HG02588 (cell line): Measurements from ENCODE around the gene SLC38A5.

ENCODE experiments used
- ATAC-seq: cut with Tn5 transposase; IDR thresholded peaks from one replicate; pipeline ENCODE4 v1.9.1; 2021; ENCODE audit warnings: mild to moderate bottlenecking, moderate library complexity; ENCODE audit not compliant: unreplicated experiment

SLC38A5 gene

DNA sequence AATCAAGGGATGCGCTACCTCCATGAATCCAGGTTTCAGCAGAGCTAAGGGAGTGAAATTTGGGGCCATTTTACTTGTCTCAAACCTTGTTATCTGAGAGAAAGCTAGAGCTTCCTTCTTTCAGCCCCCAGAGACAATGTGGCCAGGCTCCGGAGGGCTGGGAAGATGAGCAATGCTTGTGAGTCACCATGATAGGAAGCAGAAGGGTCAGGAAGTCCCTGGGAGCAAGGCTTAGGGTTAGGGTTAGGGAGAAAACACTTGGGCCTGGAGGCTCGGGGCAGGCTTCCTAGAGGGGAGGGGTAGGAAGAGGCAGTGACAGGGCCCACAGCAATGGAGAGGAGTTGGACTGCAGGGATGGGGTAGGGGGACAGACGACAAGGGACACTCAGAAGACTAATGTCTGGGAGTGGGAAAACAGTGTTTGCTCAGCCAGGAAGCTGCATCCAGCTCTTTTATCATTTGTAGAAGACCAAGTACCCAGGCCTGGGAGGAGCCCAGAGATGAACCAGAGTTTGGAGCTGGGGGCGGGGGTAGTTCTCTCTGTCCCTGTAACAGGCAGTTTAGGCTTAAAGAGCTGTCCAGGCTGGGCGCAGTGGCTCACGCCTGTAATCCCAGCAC lies 22.3 kb upstream of the SLC38A5 start:
- no peak for ATAC-seq

DNA sequence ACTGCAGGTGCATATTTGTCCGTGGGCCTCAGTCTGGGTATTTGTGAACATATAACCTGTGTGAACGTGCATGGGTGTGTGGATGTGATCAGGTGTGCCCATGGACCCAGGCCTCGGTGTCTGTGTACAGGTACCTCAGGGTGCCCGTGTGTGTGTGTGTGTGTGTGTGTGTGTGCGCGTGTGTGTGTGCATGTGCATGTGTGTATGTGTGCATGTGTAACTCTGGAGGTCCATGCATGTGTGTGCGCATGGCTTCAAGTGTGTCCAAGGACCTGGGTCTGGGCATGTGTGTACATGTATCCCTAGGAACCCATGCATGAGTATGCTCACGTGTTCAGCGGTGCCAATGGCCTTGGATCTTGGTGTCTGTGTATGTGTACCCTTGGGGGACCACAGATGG lies 21.7 kb upstream of the SLC38A5 start:
- no peak for ATAC-seq

DNA sequence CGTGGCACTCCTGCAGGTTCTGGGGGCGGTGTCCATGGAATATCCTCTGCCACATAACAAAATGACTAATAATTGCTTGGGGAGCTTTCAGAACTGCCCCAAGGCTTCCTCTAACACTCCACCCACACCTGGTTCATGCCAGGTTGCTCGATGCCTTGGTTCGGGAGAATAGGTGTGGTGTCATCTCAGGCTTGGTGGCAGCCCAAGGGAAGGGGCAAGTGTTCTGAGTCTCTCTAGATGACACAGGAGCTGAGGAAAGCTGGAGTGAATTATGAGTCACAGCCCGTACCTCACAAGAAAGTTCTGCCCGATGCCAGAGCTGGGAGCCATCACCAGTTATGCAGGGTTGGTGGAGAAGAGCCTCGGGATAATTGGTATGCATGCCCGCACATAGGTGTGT lies 20.6 kb upstream of the SLC38A5 start:
- no peak for ATAC-seq

DNA sequence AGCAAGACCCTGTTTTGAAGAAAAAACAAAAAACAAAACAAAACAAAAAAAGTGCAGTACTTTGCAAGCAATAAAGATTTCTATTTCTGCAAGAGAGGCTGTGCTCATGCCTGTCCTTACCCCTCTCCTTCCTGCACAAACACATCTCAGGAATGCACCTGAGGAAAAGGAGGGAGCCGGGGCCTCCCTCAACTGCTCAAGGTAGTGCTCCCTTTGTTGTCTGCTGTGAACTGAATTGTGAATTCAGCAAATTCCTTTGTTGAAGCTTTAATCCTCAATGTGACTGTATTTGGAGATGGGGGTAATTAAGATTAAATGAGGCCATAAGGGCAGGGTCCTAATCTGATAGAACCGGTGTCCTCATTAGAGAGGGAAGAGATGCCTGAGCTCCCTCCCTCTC lies 19.8 kb upstream of the SLC38A5 start:
- no peak for ATAC-seq

DNA sequence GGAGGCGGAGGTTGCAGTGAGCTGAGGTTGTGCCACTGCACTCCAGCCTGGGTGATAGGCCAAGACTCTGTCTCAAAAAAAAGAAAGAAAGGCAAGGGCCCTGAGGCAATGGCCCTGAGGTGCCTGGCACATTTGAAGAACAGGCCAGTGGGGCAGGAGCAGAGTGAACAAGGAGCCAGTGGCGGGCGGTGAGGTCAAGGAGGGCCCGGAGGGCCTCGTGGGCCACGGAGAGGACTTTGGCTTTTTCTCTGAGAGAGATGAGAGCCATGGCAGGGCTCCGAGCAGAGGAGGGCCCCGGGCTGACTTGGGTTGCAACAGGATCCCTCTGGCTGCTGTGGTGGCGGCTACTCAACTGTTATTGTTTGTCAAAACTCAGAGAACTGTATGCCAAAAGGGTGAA lies 19.2 kb upstream of the SLC38A5 start:
- no peak for ATAC-seq

DNA sequence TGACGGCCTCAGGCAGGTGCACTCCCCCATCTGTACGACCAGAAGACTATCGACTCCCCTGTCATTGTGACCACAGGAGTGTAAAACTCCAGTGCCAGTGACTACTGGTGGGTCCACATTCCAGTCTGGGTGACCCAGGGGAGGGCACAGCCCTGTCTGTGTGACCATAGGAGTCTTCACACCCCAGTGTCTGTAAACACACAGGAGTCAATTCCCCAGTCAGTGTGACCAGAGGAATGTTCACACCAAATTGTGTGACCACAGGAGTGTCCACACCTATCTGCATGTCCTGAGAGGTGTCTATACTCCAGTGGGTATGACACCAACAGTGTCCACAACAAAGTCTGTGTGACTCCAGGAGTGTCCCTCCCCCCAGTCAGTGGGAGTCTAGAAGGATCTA lies 18.0 kb upstream of the SLC38A5 start:
- no peak for ATAC-seq

DNA sequence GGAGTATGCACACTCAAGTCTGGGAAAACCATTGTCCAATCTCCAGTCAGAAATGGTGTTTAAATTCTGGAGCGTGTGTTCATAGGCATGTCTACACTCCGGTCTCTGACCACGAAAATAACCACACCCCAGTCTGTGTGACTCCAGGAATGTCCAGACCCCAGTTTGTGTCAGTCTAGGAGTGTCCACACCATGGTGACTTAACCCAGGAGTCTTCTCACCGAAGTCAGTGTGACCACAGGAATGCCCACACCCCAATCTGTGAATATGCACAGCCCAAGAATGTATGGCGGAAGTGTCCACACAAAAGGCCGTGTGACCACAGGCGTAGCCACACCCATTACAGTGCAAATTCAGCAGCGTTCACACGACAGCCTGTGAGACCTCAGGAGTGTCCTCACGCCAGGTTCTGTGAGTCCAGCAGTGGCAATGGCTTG lies 17.3 kb upstream of the SLC38A5 start:
- no peak for ATAC-seq

DNA sequence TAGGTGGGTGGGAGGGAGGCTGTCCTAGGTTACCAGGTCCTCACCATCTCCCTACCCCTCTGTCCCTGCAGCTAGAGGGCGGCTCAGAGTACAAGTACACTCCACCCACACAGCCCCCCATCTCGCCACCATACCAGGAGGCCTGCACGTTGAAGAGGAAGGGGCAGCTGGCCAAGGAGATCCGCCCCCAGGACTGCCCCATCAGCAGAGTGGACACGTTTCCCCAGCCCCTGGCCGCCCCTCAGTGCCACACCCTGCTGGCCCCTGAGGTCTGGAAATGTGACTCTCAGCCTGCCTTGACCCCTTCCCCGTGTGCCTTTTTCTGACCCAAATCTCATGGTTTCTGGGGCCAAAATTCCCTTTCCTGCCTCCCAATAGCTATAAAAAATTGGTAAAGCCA lies 12.5 kb upstream of the SLC38A5 start:
- no peak for ATAC-seq

DNA sequence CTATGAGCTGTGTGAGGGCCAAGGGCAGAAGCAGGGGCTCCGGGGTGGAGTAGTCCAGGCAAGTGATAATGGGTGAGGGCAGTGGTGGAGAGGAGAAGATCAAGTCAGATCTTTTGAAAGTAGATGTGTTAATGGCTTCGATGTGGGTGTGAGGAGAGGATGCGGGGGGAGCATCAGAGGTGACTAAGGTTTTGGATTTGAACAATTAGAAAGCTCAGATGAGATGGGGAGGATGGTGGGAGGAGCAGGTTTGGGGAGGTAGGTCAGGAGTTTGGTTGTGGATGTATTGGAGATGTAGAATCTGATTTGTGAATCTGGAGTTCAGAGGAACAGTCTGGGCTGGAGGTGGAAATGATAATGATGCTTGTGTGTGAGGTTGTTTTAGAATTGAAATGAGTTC lies 10.5 kb upstream of the SLC38A5 start:
- ATAC-seq: no peak

DNA sequence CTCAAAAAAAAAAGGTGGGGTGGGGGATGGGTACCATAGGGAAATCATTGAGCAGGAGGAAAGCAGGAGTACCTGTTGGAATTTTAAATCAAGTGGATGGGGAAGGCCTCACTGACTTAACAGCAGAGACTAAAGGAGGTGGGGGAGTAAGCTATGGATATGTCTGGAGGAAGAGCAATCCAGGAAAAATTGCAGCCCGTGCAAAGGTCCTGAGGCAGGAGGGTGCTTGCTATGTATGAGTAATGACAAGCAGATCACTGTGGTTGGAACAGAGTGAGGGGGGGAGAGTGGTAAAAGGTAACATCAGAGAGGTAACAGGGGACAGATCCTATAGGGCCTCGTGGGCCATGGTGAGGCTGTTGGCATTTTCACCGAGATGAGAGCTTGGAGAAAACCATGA lies 10.1 kb upstream of the SLC38A5 start:
- ATAC-seq: no peak

DNA sequence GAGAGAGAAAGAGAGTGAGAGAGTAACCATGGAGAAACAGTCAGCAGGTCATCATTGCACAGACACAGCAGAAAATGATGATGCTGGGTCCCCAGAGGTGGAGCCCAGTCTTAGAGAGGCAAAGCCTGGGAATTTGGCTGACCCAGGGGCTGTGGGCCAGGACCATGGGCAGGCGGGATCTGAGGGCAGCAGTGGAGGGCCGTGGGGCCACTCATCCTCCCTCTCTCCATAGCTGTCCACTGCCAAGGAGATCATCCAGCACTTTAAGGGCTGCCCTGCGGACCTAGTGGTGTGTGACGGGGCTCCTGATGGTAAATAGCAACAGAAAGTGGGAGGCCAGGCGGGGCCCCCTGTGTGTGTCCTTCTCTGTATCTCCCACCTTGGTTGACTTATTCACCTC lies 8.7 kb upstream of the SLC38A5 start:
- no peak for ATAC-seq

DNA sequence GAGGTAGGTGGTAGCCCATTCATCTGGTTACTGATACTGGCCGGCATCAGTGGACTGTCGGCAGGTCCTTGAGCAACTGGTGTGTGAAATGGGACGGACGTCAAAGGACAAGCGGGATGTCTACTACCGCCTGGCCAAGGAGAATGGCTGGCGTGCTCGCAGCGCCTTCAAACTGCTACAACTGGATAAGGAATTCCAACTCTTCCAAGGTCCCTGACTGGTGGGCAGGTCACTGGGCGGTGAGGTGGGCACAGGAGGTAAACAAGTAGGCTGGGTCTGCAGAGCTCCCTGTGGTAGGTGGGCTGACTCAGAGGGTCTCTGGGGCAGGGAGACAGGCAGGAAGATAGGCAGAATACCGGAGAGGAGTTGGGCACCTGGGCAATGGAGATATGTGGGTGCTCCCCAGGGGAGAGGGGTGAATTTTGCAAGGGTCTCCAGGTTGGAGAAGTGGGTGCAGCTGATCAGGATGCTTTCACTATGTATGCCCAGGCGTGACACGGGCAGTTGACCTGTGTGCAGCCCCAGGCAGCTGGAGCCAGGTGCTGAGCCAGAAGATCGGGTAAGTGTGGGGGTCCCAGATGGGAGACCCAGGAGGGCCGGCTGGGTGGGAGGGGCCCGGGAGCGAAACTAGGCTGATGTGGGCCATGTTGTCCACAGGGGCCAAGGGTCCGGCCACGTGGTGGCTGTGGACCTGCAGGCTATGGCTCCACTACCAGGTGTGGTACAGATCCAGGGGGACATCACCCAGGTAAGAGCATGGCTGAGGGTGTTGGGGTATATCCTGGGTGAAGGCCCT lies 8.1 kb upstream of the SLC38A5 start:
- no peak for ATAC-seq

DNA sequence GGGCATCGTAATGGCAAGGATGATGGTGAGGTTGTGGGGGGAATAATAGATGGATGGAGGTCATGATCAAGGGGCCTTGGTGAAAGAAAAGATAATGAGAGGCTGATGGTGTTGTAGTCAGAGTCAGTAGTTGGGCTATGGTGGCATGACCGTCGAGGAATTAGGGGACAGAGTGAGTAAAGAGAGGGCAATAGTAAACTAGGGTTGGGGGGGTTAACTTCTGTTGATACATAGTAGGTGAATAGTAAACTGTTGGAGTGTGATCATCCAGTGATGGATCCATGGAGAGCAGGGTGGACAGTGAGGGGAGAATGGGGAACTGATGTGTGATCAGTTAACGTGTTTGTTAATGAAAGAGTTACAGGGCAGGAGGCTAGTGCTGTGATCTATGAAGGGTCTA lies 6.9 kb upstream of the SLC38A5 start:
- no peak for ATAC-seq

DNA sequence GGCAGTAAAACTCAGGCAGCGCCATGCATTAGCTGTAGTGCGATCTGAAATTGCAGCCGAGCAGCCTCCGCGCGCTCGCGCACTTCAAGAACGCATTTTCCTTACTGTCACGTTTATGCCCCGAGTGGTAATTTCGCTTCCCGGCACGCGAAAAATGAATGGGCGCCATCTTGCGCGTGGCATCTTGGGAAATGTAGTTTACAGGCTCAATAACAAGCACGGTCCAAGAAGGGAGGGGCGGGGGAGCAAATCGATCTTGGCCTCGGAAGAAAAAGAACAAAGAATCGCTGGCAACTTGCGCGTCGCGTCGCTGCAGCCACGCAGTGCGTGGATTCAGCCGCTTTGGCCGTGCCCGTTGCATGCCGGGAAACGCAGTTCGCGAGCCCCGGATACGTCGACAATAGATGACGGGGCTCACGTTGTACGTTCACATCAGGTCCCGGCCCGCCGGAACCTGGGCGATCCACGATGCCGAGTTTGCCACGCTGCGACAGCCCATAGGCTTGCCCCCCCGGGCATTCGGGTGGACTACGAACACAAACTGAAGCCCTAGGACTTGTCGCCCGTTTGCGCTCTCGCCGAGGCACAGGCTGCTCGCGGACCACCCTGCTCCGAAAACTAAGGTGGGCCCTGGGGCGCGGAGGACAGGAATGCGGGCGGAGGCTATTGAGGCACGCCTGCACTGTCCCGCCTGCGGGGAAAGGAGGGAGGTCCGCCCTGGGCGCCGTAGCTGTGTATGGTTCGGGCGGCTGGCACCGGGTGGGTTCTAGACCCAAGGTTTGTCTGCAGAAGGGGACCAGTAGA lies 5.9 kb upstream of the SLC38A5 start, which contains the start of gene FTSJ1:
FTSJ1 (plus strand) TSS at position 426 of the 804 bp plus-strand sequence. CDS start 1,849 bp downstream, outside the sequence.
- ATAC-seq: peak; percentile 91

DNA sequence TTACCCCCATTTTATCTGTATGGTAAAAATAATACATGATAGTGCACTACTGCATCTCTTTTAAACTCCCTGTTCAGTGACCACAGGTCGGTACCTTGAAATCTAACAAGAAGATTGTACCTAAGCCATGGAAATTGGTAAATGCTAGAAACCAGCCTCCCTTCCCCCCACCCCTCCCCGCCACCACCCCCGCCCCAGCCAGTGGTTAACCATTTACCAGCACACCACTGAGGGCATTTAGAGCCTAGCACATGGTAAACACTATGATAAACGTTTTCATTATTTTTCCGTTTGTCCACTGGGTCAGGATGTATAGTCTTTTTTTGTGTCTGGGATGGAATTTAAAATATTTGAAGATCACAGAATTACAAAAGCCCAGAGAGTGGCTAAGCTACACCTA lies 5.2 kb upstream of the SLC38A5 start:
- no peak for ATAC-seq

DNA sequence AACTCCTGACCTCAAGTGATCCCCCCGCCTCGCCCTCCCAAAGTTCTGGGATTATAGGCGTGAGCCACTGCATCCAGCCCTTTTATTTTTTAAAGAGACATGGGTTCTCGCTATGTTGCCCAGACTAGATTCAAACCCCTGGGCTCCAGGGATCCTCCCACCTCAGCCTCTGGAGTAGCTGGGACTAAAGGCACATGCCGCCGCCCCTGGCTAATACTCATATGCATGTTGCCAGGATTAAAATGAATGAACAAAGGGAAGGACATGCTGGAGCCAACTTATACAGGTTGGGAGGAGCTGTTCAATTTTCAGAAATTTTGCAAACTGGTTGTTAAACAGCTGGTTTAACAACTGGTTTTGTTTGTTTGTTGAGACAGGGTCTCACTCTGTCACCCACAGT lies 4.5 kb upstream of the SLC38A5 start:
- no peak for ATAC-seq

DNA sequence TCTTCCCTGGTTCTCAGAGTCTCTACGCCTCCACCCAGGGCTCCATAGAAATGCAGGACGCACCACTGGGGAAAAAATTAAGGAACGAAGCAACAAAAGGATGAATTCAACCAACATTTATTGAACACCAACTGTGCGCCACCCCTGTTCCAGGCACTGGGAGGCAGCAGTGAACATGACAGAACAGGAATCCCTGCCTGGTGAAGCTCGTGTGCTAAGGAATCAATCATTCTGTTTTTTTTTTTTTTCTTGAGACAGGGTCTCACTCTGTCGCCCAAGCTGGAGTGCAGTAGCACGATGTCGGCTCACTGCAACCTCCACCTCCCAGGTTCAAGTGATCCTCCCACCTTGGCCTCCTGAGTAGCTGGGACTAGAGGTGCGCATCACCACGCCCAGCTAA lies 4.1 kb upstream of the SLC38A5 start:
- no peak for ATAC-seq

DNA sequence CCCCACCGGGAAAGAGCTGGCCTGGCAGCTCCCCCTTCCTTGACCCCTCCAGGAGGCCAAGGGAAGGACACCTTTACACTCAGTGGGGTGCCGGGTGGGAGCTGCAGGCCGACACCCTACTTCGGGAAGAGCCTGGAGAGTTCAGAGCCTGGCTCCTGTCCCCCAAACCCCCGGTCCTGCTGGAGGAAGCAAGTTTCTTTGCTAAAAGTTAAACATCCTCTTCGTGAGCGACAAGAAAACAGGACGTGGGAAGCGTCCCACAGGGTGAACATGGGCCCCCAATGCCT lies 3.6 kb upstream of the SLC38A5 start:
- no peak for ATAC-seq

DNA sequence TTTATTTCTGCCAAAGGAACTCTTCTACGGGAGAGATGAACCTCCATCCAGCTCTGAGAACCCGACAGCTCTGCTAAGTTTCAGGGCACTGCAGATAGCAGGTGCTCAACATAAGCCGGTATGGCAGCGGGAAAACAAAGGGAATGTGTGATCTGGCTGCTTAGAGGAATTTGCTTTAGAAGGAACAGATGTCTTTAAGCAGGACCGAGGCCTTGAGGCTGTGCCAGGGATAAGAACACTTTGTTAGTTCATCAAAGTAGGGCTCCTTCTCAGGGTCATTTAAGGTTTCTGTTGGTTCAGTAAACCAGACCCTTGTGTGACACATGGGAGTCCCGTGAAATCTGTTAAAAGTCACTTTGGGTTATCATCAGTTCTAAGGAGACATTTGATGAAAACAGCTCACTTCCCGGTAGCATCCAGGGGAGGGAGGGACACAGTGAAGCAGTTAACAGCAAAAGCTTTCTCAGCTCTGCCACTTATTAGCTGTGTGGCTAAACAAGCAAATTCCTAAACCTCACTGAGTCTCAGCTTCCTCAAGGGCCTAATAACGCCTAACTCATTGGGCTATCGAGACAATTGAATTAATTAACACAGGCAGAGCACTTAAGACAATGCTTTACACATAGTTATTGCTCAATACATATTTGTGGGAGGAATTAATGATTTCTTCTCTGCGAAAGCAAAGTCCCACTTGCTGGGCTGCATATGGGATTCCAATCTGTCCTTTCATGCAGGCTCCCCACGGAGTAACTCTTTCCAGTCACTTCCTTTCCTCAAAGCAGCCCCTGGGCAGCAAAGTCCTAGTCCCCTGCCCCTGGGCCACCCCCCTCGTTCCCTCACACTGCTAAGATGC lies 3.0 kb upstream of the SLC38A5 start:
- ATAC-seq: no peak

DNA sequence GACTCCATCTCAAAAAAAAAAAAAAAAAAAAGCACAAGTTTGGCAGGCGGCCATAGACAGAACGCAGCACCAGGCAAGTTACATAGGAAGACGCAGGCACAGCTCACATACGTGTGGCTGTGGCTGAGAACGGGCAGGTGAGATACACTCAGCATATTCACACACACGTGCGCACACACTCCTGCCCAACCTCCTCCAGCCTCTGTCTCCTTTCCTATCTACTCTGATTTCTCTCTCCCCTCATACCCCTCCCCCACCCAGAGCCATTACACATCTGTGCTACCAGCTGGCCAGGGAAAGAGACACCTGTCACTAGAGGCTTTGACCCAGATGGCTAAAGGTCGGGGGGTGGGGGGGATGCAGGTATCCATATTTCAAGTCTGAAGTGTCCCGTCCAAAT lies 2.2 kb upstream of the SLC38A5 start:
- no peak for ATAC-seq

DNA sequence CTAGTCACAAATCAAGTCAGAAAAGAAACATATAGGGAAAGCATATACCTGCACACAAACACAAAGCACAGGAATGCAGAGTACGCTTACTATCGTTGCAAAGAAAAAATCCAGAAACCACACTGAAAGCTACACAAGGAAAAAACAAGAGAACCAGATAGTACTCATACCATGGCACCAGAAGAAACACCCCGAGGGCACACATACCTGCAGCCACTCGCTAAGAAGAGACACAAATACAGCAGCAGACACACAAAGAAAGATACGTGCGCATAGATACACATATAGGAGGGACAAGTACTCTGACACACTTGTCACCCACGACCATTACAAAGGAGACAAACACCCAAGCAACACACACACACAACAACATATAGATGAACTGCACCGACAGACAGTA lies 1.4 kb upstream of the SLC38A5 start:
- no peak for ATAC-seq
